ENCODE results near the gene PARS2.

Gene PARS2

DNA sequence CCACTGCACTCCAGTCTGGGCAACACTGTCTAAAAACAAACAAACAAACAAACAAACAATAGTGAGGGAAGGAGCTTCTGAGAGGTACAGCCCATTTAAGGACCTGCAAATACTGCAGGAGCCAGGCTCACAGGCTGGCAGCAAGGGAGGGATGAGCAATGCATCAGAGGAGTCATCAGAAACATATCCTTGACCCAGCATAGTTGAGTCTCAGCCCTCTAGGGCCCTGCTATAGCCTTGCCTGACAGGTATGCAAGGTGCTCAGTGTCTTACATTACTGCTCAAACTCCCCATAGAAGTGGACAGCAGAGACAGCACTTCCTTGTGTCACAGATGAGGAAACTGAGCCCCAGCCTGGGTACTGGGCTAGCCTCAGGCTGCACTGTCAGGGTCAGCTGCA lies 55.9 kb downstream of the PARS2 start:
- Histone ChIP-seq H3K4me3 (no peak overlapping the region), H3K27ac (no peak overlapping the region)
